AG09319 (cell line): ENCODE measurements around the gene LCE1E.

Experiments used
- DNase-seq: peaks from one replicate; pipeline ENCODE4 v3.0.0-alpha.2; 2010; ENCODE audit warnings: low read depth; ENCODE audit errors: extremely low read depth
- CTCF ChIP-seq: IDR thresholded peaks from 2 replicates; pipeline ENCODE4 v1.5.1; 2011; ENCODE audit warnings: low read depth, mild to moderate bottlenecking, inconsistent platforms, low read length, moderate library complexity

Gene LCE1E

GRCh38 chr1:152786077-152786476, at the start of gene LCE1E:
LCE1E (plus strand) TSS chr1:152786257; CDS start chr1:152787300, 1,043 bp downstream.
- no peak for DNase-seq
- TF ChIP-seq CTCF = no peak

GRCh38 chr1:152737997-152738396, 48.1 kb upstream of the LCE1E start:
- DNase-seq = no peak
- TF ChIP-seq CTCF = no peak

GRCh38 chr1:152739841-152740240, 46.2 kb upstream of the LCE1E start:
- TF ChIP-seq CTCF = no peak
- DNase-seq = no peak

- TF ChIP-seq CTCF = no peak
- DNase-seq = no peak
These were observed 44.4 kb upstream of the LCE1E start for GRCh38 chr1:152741656-152742055.

- no peak for DNase-seq
- TF ChIP-seq CTCF = no peak
These were observed 42.5 kb upstream of the LCE1E start for GRCh38 chr1:152743371-152744145.

GRCh38 chr1:152745289-152745704, 40.8 kb upstream of the LCE1E start:
- peak; percentile 1; the same call in 1 of the 2 replicates for TF ChIP-seq CTCF
- no peak for DNase-seq

- no peak for DNase-seq
- TF ChIP-seq CTCF = no peak
These were observed 40.2 kb upstream of the LCE1E start for GRCh38 chr1:152745765-152746444.
